PFSK-1 (cell line): ENCODE data around the gene TWNK.

Source experiments
- FOXP2 ChIP-seq: optimal IDR thresholded peaks from 2 replicates; pipeline ENCODE3; 2011; ENCODE audit warnings: borderline replicate concordance, control low read depth, inconsistent platforms; ENCODE audit not compliant: insufficient read depth; ENCODE audit errors: extremely low read length, extremely low read depth
- POLR2AphosphoS5 ChIP-seq: IDR thresholded peaks from 2 replicates; pipeline ENCODE4 v1.6.1; 2012; ENCODE audit warnings: low read depth, mild to moderate bottlenecking, control low read depth, low read length, moderate library complexity
- SIN3A ChIP-seq: IDR thresholded peaks from 2 replicates; pipeline ENCODE4 v1.6.1; 2012; ENCODE audit warnings: mild to moderate bottlenecking, low read length, moderate library complexity, borderline replicate concordance; ENCODE audit not compliant: insufficient read depth
- TAF1 ChIP-seq: IDR thresholded peaks from 2 replicates; pipeline ENCODE4 v1.6.1; 2012; ENCODE audit warnings: low read length, control low read depth, borderline replicate concordance; ENCODE audit not compliant: insufficient read depth
- TF ChIP-seq, protein P1 (sequence below), 2 experiments: IDR thresholded peaks; 2 replicates each; pipeline versions ENCODE4 v1.6.1 to v1.8.0; 2011 to 2012; ENCODE audit warnings: low read depth in 2 of 2, low read length in 2 of 2, control low read depth in 1 of 2, inconsistent platforms in 1 of 2, mild to moderate bottlenecking in 1 of 2, moderate library complexity in 1 of 2; ENCODE audit not compliant: insufficient read depth in 1 of 2

DNA sequence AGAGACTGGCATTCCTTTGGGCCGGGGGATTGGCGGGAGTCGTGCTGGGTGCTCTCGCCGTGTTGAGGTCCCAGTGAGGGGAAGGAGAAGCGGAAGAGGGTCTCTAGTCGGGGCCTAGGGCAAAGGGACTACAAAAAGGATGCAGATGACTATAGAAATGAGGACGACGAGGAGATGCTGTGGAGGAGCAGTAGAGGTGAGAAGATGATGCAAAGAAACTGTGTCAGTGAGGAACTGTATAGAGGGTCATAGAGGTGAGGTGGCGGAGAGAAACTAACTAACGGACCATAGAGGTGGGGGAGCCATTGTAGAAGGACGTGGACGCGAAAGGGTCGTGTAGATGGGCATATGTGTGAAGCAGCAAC, 324 bp downstream of the TWNK start:
- TF ChIP-seq POLR2AphosphoS5 (no peak), TAF1 (no peak), FOXP2 (no peak), SIN3A (no peak)
- TF ChIP-seq, protein P1, sequence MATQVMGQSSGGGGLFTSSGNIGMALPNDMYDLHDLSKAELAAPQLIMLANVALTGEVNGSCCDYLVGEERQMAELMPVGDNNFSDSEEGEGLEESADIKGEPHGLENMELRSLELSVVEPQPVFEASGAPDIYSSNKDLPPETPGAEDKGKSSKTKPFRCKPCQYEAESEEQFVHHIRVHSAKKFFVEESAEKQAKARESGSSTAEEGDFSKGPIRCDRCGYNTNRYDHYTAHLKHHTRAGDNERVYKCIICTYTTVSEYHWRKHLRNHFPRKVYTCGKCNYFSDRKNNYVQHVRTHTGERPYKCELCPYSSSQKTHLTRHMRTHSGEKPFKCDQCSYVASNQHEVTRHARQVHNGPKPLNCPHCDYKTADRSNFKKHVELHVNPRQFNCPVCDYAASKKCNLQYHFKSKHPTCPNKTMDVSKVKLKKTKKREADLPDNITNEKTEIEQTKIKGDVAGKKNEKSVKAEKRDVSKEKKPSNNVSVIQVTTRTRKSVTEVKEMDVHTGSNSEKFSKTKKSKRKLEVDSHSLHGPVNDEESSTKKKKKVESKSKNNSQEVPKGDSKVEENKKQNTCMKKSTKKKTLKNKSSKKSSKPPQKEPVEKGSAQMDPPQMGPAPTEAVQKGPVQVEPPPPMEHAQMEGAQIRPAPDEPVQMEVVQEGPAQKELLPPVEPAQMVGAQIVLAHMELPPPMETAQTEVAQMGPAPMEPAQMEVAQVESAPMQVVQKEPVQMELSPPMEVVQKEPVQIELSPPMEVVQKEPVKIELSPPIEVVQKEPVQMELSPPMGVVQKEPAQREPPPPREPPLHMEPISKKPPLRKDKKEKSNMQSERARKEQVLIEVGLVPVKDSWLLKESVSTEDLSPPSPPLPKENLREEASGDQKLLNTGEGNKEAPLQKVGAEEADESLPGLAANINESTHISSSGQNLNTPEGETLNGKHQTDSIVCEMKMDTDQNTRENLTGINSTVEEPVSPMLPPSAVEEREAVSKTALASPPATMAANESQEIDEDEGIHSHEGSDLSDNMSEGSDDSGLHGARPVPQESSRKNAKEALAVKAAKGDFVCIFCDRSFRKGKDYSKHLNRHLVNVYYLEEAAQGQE (IDR thresholded peaks at IDR 0.05; ENCODE audit: insufficient read depth in 1 of 2, low read depth in 2 of 2, low read length in 2 of 2) = no peak
